H9 (cell line): Measurements from ENCODE around the gene TFDP3. TPM values are rescaled to one million over a fixed set of nuclear protein-coding genes. Genes with fewer than 3 reads are reported as not detected.

Source experiments
- DNase-seq: peaks from one replicate; pipeline ENCODE4 v3.0.0-alpha.2; 2017
- H2AFZ ChIP-seq: one replicate; pipeline ENCODE4 v1.6.1; 2013; ENCODE audit warnings: mild to moderate bottlenecking, low read length, control low read depth, moderate library complexity
- H2AK5ac ChIP-seq: 2 replicates; pipeline ENCODE4 v1.6.1; 2013; ENCODE audit warnings: low read length, control low read depth, mixed read lengths; ENCODE audit not compliant: insufficient read length
- H2BK120ac ChIP-seq: one replicate; pipeline ENCODE4 v1.6.1; 2013; ENCODE audit warnings: low read depth, mild to moderate bottlenecking, low read length, control low read depth, inconsistent platforms; ENCODE audit not compliant: poor library complexity, severe bottlenecking
- H2BK12ac ChIP-seq: 2 replicates; pipeline ENCODE4 v1.6.1; 2013; ENCODE audit warnings: low read length, control low read depth, mixed read lengths, low read depth; ENCODE audit not compliant: insufficient read length
- H2BK15ac ChIP-seq: 2 replicates; pipeline ENCODE4 v1.6.1; 2013; ENCODE audit warnings: low read depth, low read length, control low read depth
- H2BK20ac ChIP-seq: one replicate; pipeline ENCODE4 v1.6.1; 2013; ENCODE audit warnings: low read depth, mild to moderate bottlenecking, low read length, control low read depth, inconsistent platforms; ENCODE audit not compliant: poor library complexity, severe bottlenecking
- H2BK5ac ChIP-seq: 2 replicates; pipeline ENCODE4 v1.6.1; 2013; ENCODE audit warnings: low read length, control low read depth, mixed read lengths; ENCODE audit not compliant: insufficient read length
- H3K14ac ChIP-seq: 2 replicates; pipeline ENCODE4 v1.6.1; 2013; ENCODE audit warnings: low read length, control low read depth; ENCODE audit not compliant: insufficient read depth
- H3K18ac ChIP-seq: 2 replicates; pipeline ENCODE4 v1.6.1; 2013; ENCODE audit warnings: low read depth, mild to moderate bottlenecking, mixed read lengths, low read length, control low read depth; ENCODE audit not compliant: insufficient read length
- H3K23ac ChIP-seq: 2 replicates; pipeline ENCODE4 v1.6.1; 2013; ENCODE audit warnings: low read length, control low read depth, mixed read lengths, low read depth; ENCODE audit not compliant: insufficient read length
- H3K23me2 ChIP-seq: 2 replicates; pipeline ENCODE4 v1.6.1; 2013; ENCODE audit warnings: low read depth, mild to moderate bottlenecking, mixed read lengths, low read length, control low read depth; ENCODE audit not compliant: insufficient read length, poor library complexity, severe bottlenecking
- H3K27ac ChIP-seq: 2 replicates; pipeline ENCODE4 v1.5.1; 2013; ENCODE audit warnings: low read length, control low read depth, mixed read lengths, low read depth; ENCODE audit not compliant: insufficient read length
- H3K27me3 ChIP-seq: 2 replicates; pipeline ENCODE4 v1.6.1; 2013; ENCODE audit warnings: low read length, control low read depth, inconsistent platforms; ENCODE audit not compliant: insufficient read depth
- H3K4ac ChIP-seq: 2 replicates; pipeline ENCODE4 v1.6.1; 2013; ENCODE audit warnings: low read depth, mild to moderate bottlenecking, control low read depth, inconsistent platforms, low read length, moderate library complexity
- H3K4me1 ChIP-seq: 2 replicates; pipeline ENCODE4 v1.6.1; 2013; ENCODE audit warnings: low read length, control low read depth, inconsistent platforms; ENCODE audit not compliant: insufficient read depth
- H3K4me2 ChIP-seq: 2 replicates; pipeline ENCODE4 v1.6.1; 2013; ENCODE audit warnings: low read length, control low read depth, mixed read lengths; ENCODE audit not compliant: insufficient read length, insufficient read depth
- H3K56ac ChIP-seq: 2 replicates; pipeline ENCODE4 v1.6.1; 2013; ENCODE audit warnings: low read depth, mild to moderate bottlenecking, mixed read lengths, low read length, control low read depth; ENCODE audit not compliant: insufficient read length
- H3K79me1 ChIP-seq: 2 replicates; pipeline ENCODE4 v1.6.1; 2013; ENCODE audit warnings: low read depth, mild to moderate bottlenecking, moderate library complexity, low read length, control low read depth, inconsistent platforms; ENCODE audit not compliant: insufficient read depth, poor library complexity, severe bottlenecking
- H3K79me2 ChIP-seq: 2 replicates; pipeline ENCODE4 v1.6.1; 2013; ENCODE audit warnings: low read length, control low read depth, inconsistent platforms; ENCODE audit not compliant: insufficient read depth
- H3K9ac ChIP-seq: 2 replicates; pipeline ENCODE4 v1.6.1; 2013; ENCODE audit warnings: low read length, control low read depth, mixed read lengths; ENCODE audit not compliant: insufficient read length; ENCODE audit errors: extremely low read depth
- H3K9me3 ChIP-seq: one replicate; pipeline ENCODE4 v1.6.1; 2013; ENCODE audit warnings: low read depth, low read length, inconsistent platforms; ENCODE audit not compliant: control insufficient read depth
- H3T11ph ChIP-seq: one replicate; pipeline ENCODE4 v1.6.1; 2013; ENCODE audit warnings: mild to moderate bottlenecking, low read length, control low read depth, inconsistent platforms
- H4K20me1 ChIP-seq: one replicate; pipeline ENCODE4 v1.6.1; 2013; ENCODE audit not compliant: control insufficient read depth, insufficient read length, insufficient read depth
- H4K5ac ChIP-seq: 2 replicates; pipeline ENCODE4 v1.6.1; 2013; ENCODE audit warnings: low read depth, mild to moderate bottlenecking, mixed read lengths, low read length, control low read depth; ENCODE audit not compliant: insufficient read length
- H4K8ac ChIP-seq: replicated peaks from 2 replicates; pipeline ENCODE4 v1.6.1; 2013; ENCODE audit warnings: low read length, control low read depth, mixed read lengths, low read depth; ENCODE audit not compliant: insufficient read length
- H4K91ac ChIP-seq: 2 replicates; pipeline ENCODE4 v1.6.1; 2013; ENCODE audit warnings: low read depth, mild to moderate bottlenecking, moderate library complexity, mixed read lengths, low read length, control low read depth; ENCODE audit not compliant: insufficient read length
- H3K27ac Mint-ChIP-seq, 3 experiments: 2 replicates in 2 of 3; 3 replicates in 1 of 3; pipeline ENCODE4 v1.8.0; 2020 to 2021; ENCODE audit warnings: mixed read lengths in 3 of 3, mild to moderate bottlenecking in 1 of 3, moderate library complexity in 1 of 3
- H3K27me3 Mint-ChIP-seq: 2 replicates; pipeline ENCODE4 v1.8.0; 2021; ENCODE audit warnings: low read depth, mild to moderate bottlenecking, moderate library complexity, mixed read lengths
- H3K36me3 Mint-ChIP-seq, 3 experiments: 2 replicates in 2 of 3; 3 replicates in 1 of 3; pipeline ENCODE4 v1.8.0; 2020 to 2021; ENCODE audit warnings: low read depth in 3 of 3, mixed read lengths in 3 of 3; ENCODE audit not compliant: insufficient read depth in 1 of 3
- H3K4me1 Mint-ChIP-seq, 2 experiments: 2 replicates each; pipeline ENCODE4 v1.8.0; 2020; ENCODE audit warnings: mixed read lengths in 2 of 2
- H3K4me3 Mint-ChIP-seq, 2 experiments: 2 replicates in 1 of 2; 3 replicates in 1 of 2; pipeline ENCODE4 v1.8.0; 2020 to 2021; ENCODE audit warnings: mild to moderate bottlenecking in 2 of 2, mixed read lengths in 2 of 2, moderate library complexity in 1 of 2
- H3K9me3 Mint-ChIP-seq, 2 experiments: 2 replicates in 1 of 2; 3 replicates in 1 of 2; pipeline ENCODE4 v1.8.0; 2020; ENCODE audit warnings: mild to moderate bottlenecking in 2 of 2, mixed read lengths in 2 of 2, moderate library complexity in 1 of 2
- total RNA-seq: library from RNA; stranded (reverse); gene quantifications from 2 replicates; pipeline ENCODE4 v1.2.1, GENCODE V29; 2021
- TF ChIP-seq, protein P1 (sequence below): fragments of 200-600 bp; sonication (generic); conservative IDR thresholded peaks from 3 replicates; pipeline ENCODE4 v1.8.0; 2021; ENCODE audit warnings: antibody characterized with exemption, mild to moderate bottlenecking

The TFDP3 gene
- total RNA-seq, 1 experiment from 2014 or later: not detected

DNA sequence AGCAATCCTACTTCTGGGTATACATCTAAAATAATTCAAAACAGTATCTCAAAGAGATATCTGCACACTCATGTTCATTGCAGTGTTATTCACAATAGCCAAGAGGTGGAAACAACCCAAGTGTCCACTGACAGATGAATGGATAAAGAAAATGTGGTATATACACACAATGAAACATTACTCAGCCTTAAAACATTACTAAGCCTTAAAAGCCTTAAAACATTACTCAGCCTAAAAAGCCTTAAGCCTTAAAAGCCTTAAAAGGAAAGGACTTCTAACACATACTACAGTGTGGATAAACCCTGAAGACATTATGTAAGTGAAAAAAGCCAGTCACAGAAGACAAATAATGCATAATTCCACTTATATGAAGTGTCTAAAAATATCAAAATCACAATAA, 40.3 kb upstream of the TFDP3 start:
- Histone ChIP-seq H4K8ac (no peak overlapping the region), H3K79me2 (no peaks in the 10 kb centered on the region), H2BK20ac (no peak overlapping the region)

More for the DNA sequence above, 40.3 kb upstream of the TFDP3 start:
- Histone ChIP-seq H2AK5ac (no peak overlapping the region), H3T11ph (no peak overlapping the region), H2AFZ (no peak overlapping the region), H3K23me2 (no peaks in the 10 kb centered on the region), H3K27me3 (no peaks in the 10 kb centered on the region), H3K4ac (no peak overlapping the region), H3K14ac (no peak overlapping the region), H3K56ac (no peak overlapping the region), H4K5ac (no peak overlapping the region), H3K4me2 (no peak overlapping the region), H2BK12ac (no peak overlapping the region), H3K4me1 (peaks cover 3% of the 10 kb centered on the region; the same call in 1 of the 2 replicates), H3K18ac (no peak overlapping the region), H3K9ac (no peak overlapping the region), H3K79me1 (no peaks in the 10 kb centered on the region), H2BK120ac (no peak overlapping the region), H3K27ac (no peak overlapping the region), H4K20me1 (no peaks in the 10 kb centered on the region), H4K91ac (no peak overlapping the region), H2BK15ac (no peak overlapping the region), H2BK5ac (no peak overlapping the region), H3K9me3 (no peaks in the 10 kb centered on the region), H3K23ac (no peak overlapping the region)
- no peak for DNase-seq
- Mint-ChIP-seq H3K9me3 (no peaks in the 10 kb centered on the region), H3K4me3 (no peak overlapping the region), H3K36me3 (no peaks in the 10 kb centered on the region), H3K4me1 (peaks cover 26 to 27% of the 10 kb centered on the region in 2 experiments), H3K27ac (no peak overlapping the region), H3K27me3 (no peaks in the 10 kb centered on the region)
- TF ChIP-seq, protein P1, sequence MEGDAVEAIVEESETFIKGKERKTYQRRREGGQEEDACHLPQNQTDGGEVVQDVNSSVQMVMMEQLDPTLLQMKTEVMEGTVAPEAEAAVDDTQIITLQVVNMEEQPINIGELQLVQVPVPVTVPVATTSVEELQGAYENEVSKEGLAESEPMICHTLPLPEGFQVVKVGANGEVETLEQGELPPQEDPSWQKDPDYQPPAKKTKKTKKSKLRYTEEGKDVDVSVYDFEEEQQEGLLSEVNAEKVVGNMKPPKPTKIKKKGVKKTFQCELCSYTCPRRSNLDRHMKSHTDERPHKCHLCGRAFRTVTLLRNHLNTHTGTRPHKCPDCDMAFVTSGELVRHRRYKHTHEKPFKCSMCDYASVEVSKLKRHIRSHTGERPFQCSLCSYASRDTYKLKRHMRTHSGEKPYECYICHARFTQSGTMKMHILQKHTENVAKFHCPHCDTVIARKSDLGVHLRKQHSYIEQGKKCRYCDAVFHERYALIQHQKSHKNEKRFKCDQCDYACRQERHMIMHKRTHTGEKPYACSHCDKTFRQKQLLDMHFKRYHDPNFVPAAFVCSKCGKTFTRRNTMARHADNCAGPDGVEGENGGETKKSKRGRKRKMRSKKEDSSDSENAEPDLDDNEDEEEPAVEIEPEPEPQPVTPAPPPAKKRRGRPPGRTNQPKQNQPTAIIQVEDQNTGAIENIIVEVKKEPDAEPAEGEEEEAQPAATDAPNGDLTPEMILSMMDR: no peak
